PFSK-1 (cell line): ENCODE measurements around the gene GRK5.

Experiments used
- FOXP2 ChIP-seq: optimal IDR thresholded peaks from 2 replicates; pipeline ENCODE3; 2011; ENCODE audit warnings: borderline replicate concordance, control low read depth, inconsistent platforms; ENCODE audit not compliant: insufficient read depth; ENCODE audit errors: extremely low read length, extremely low read depth
- POLR2AphosphoS5 ChIP-seq: IDR thresholded peaks from 2 replicates; pipeline ENCODE4 v1.6.1; 2012; ENCODE audit warnings: low read depth, mild to moderate bottlenecking, control low read depth, low read length, moderate library complexity
- REST ChIP-seq, 2 experiments: IDR thresholded peaks; 2 replicates each; pipeline versions ENCODE4 v1.6.1 to v1.8.0; 2011 to 2012; ENCODE audit warnings: low read depth in 2 of 2, low read length in 2 of 2, control low read depth in 1 of 2, inconsistent platforms in 1 of 2, mild to moderate bottlenecking in 1 of 2, moderate library complexity in 1 of 2; ENCODE audit not compliant: insufficient read depth in 1 of 2
- SIN3A ChIP-seq: IDR thresholded peaks from 2 replicates; pipeline ENCODE4 v1.6.1; 2012; ENCODE audit warnings: mild to moderate bottlenecking, low read length, moderate library complexity, borderline replicate concordance; ENCODE audit not compliant: insufficient read depth
- TAF1 ChIP-seq: IDR thresholded peaks from 2 replicates; pipeline ENCODE4 v1.6.1; 2012; ENCODE audit warnings: low read length, control low read depth, borderline replicate concordance; ENCODE audit not compliant: insufficient read depth

Gene GRK5

GRCh38 chr10:119177708-119178371 is 29.5 kb upstream of the GRK5 start:
- TF ChIP-seq TAF1 (no peak), POLR2AphosphoS5 (no peak), SIN3A (no peak), FOXP2 (no peak), REST (IDR thresholded peaks at IDR 0.05; ENCODE audit: insufficient read depth in 1 of 2, low read depth in 2 of 2, low read length in 2 of 2) (no peak)

GRCh38 chr10:119178372-119179119 is 28.8 kb upstream of the GRK5 start, which contains the start of gene PRDX3:
Gene PRDX3, minus strand, starts transcription at chr10:119178812. Its CDS starts 22 bp downstream, at chr10:119178790.
- TF ChIP-seq REST (IDR thresholded peaks at IDR 0.05; ENCODE audit: insufficient read depth in 1 of 2, low read depth in 2 of 2, low read length in 2 of 2) (0 out of 4 replicates have a peak, but pooled peaks of 1 of the 2 experiments have one; percentile 49), POLR2AphosphoS5 (peak; percentile 98), FOXP2 (no peak), TAF1 (peak; percentile 90), SIN3A (peak; percentile 30; the same call in 1 of the 2 replicates)

- TF ChIP-seq POLR2AphosphoS5 (no peak), SIN3A (no peak), REST (IDR thresholded peaks at IDR 0.05; ENCODE audit: insufficient read depth in 1 of 2, low read depth in 2 of 2, low read length in 2 of 2) (no peak), FOXP2 (no peak), TAF1 (no peak)
Observed at GRCh38 chr10:119183664-119184412, 23.5 kb upstream of the GRK5 start.

GRCh38 chr10:119189811-119190282 is 17.5 kb upstream of the GRK5 start:
- TF ChIP-seq REST (IDR thresholded peaks at IDR 0.05; ENCODE audit: insufficient read depth in 1 of 2, low read depth in 2 of 2, low read length in 2 of 2) (no peak), TAF1 (no peak), SIN3A (no peak), FOXP2 (no peak), POLR2AphosphoS5 (no peak)
